ENCODE measurements around the gene RALY. TPM values are rescaled to one million over a fixed set of nuclear protein-coding genes. Genes with fewer than 3 reads are reported as not detected.
A peak's percentile ranks its signal among the peaks of the same experiment; 100 is the strongest.

The RALY gene
- polyA plus RNA-seq (221 and 228 TPM in 2 replicates), polyA minus RNA-seq (103 and 117 TPM in 2 replicates)

GRCh38 chr20:33993576-33994221, at the start of gene RALY:
RALY (plus strand) TSS chr20:33993911; CDS start chr20:34072075, 78,164 bp downstream.
- Histone ChIP-seq H3K9ac (ENCODE audit: low read length) (peak within 1 kb of the TSS; percentile 90), H2AFZ (ENCODE audit: low read depth, low read length) (peak within 1 kb of the TSS; percentile 52), H3K4me2 (ENCODE audit: low read length) (peak within 1 kb of the TSS; percentile 91), H3K36me3 (ENCODE audit: insufficient read depth, low read length) (no peaks in the 10 kb centered on the region), H4K20me1 (ENCODE audit: insufficient read depth) (peaks cover 16% of the 10 kb centered on the region), H3K27ac (ENCODE audit: low read length) (peak within 1 kb of the TSS; percentile 92), H3K9me2 (ENCODE audit: insufficient read depth, low read length) (no peaks in the 10 kb centered on the region), H3K79me2 (replicated peaks; ENCODE audit: insufficient read depth, low read length) (peaks cover 48% of the 10 kb centered on the region), H3K27me3 (ENCODE audit: insufficient read depth, low read depth, low read length) (no peaks in the 10 kb centered on the region), H3F3A (ENCODE audit: insufficient read depth, low read length, poor library complexity, severe bottlenecking) (no peaks in the 10 kb centered on the region), H3K9me3 (ENCODE audit: low read length) (no peaks in the 10 kb centered on the region), H3K4me3 (ENCODE audit: low read length) (peak within 1 kb of the TSS; percentile 97)
- TF ChIP-seq EZH2 (IDR thresholded peaks at IDR 0.05; ENCODE audit: borderline replicate concordance, insufficient read depth, low read length, poor library complexity, severe bottlenecking) (no peak), MXI1 (conservative IDR thresholded peaks at IDR 0.05; ENCODE audit: poor library complexity, severe bottlenecking) (peak; percentile 79), POLR2AphosphoS5 (IDR thresholded peaks at IDR 0.05) (peak; percentile 96), TAF1 (IDR thresholded peaks at IDR 0.05; ENCODE audit: low read depth) (peak; percentile 78), CTCF (IDR thresholded peaks at IDR 0.05; ENCODE audit: poor library complexity, severe bottlenecking) (peak; percentile 36), RAD21 (conservative IDR thresholded peaks at IDR 0.05) (peak; percentile 45), REST (IDR thresholded peaks at IDR 0.05; ENCODE audit: borderline replicate concordance) (peak; percentile 85), EP300 (conservative IDR thresholded peaks at IDR 0.05; ENCODE audit: poor library complexity, severe bottlenecking) (peak; percentile 69), SMC3 (conservative IDR thresholded peaks at IDR 0.05; ENCODE audit: poor library complexity) (peak; percentile 48)

- Histone ChIP-seq H3K4me3 (ENCODE audit: low read length) (no peak overlapping the region), H3K79me2 (replicated peaks; ENCODE audit: insufficient read depth, low read length) (no peaks in the 10 kb centered on the region), H3K9me3 (ENCODE audit: low read length) (no peaks in the 10 kb centered on the region), H3K27ac (ENCODE audit: low read length) (no peak overlapping the region), H3K36me3 (ENCODE audit: insufficient read depth, low read length) (no peaks in the 10 kb centered on the region), H4K20me1 (ENCODE audit: insufficient read depth) (no peaks in the 10 kb centered on the region), H3F3A (ENCODE audit: insufficient read depth, low read length, poor library complexity, severe bottlenecking) (no peaks in the 10 kb centered on the region), H3K27me3 (ENCODE audit: insufficient read depth, low read depth, low read length) (no peaks in the 10 kb centered on the region), H3K9ac (ENCODE audit: low read length) (no peak overlapping the region), H3K9me2 (ENCODE audit: insufficient read depth, low read length) (no peaks in the 10 kb centered on the region), H3K4me2 (ENCODE audit: low read length) (no peak overlapping the region), H2AFZ (ENCODE audit: low read depth, low read length) (no peak overlapping the region)
- TF ChIP-seq TAF1 (IDR thresholded peaks at IDR 0.05; ENCODE audit: low read depth) = no peak
- no peak for TF ChIP-seq SMC3 (conservative IDR thresholded peaks at IDR 0.05; ENCODE audit: poor library complexity)
- no peak for TF ChIP-seq MXI1 (conservative IDR thresholded peaks at IDR 0.05; ENCODE audit: poor library complexity, severe bottlenecking)
- TF ChIP-seq EZH2 (IDR thresholded peaks at IDR 0.05; ENCODE audit: borderline replicate concordance, insufficient read depth, low read length, poor library complexity, severe bottlenecking) = no peak
- no peak for TF ChIP-seq CTCF (IDR thresholded peaks at IDR 0.05; ENCODE audit: poor library complexity, severe bottlenecking)
- TF ChIP-seq EP300 (conservative IDR thresholded peaks at IDR 0.05; ENCODE audit: poor library complexity, severe bottlenecking) = no peak
- no peak for TF ChIP-seq REST (IDR thresholded peaks at IDR 0.05; ENCODE audit: borderline replicate concordance)
- TF ChIP-seq POLR2AphosphoS5 (IDR thresholded peaks at IDR 0.05) = no peak
- no peak for TF ChIP-seq RAD21 (conservative IDR thresholded peaks at IDR 0.05)
Observed at GRCh38 chr20:33944914-33945313, 48.8 kb upstream of the RALY start.
